SK-N-SH (cell line): ENCODE measurements around the gene RALY. TPM values are rescaled to one million over a fixed set of nuclear protein-coding genes. Genes with fewer than 3 reads are reported as not detected.

Experiments used
- CTCF ChIA-PET: fragments of 300-600, 350-600 bp; formaldehyde crosslinking; extraction: SDS; loops from one replicate; lab custom pipeline; 2021; lab: Yijun Ruan, JAX
- POLR2A ChIA-PET: fragments of 350-600 bp; sonication (Branson Sonifier 250); formaldehyde crosslinking; extraction: SDS; loops from one replicate; lab custom pipeline; 2020; ENCODE audit warnings: antibody characterized with exemption, inconsistent platforms; lab: Yijun Ruan, JAX
- DNase-seq: peaks from one replicate; pipeline ENCODE4 v3.0.0; 2012
- H2AFZ ChIP-seq: fragments of 200-600 bp; sonication (generic); 2 replicates; pipeline ENCODE4 v1.8.1; 2016; ENCODE audit warnings: antibody characterized with exemption, mild to moderate bottlenecking, low read depth
- H3F3A ChIP-seq: fragments of 200-600 bp; sonication (generic); replicated peaks from 2 replicates; pipeline ENCODE3; 2016; ENCODE audit warnings: antibody characterized with exemption, mild to moderate bottlenecking; ENCODE audit not compliant: insufficient read depth
- H3K27ac ChIP-seq, 2 experiments: fragments of 200-500 bp in 1 of 2; fragments of 200-600 bp in 1 of 2; sonication (Bioruptor generic) in 1 of 2; sonication (generic), shearing (Covaris generic) in 1 of 2; 2 replicates each; pipeline versions ENCODE4 v1.5.1 to v1.6.1; 2014 to 2016; ENCODE audit warnings: low read depth in 2 of 2, inconsistent platforms in 1 of 2, low read length in 1 of 2, mild to moderate bottlenecking in 1 of 2, mixed read lengths in 1 of 2
- H3K27me3 ChIP-seq: fragments of 200-600 bp; sonication (generic), shearing (Covaris generic); 2 replicates; pipeline ENCODE4 v1.6.1; 2016; ENCODE audit warnings: mixed run types; ENCODE audit not compliant: insufficient read depth
- H3K36me3 ChIP-seq, 2 experiments: fragments of 200-500 bp in 1 of 2; fragments of 200-600 bp in 1 of 2; sonication (Bioruptor generic) in 1 of 2; sonication (generic) in 1 of 2; replicated peaks in 1 of 2; 2 replicates each; pipeline versions ENCODE3 to v1.5.1; 2014 to 2016; ENCODE audit warnings: low read length in 1 of 2, mild to moderate bottlenecking in 1 of 2; ENCODE audit not compliant: insufficient read depth in 2 of 2, control insufficient read depth in 1 of 2
- H3K4me1 ChIP-seq, 2 experiments: fragments of 200-500 bp in 1 of 2; fragments of 200-600 bp in 1 of 2; sonication (Bioruptor generic) in 1 of 2; sonication (generic), shearing (Covaris generic) in 1 of 2; 2 replicates each; pipeline versions ENCODE4 v1.5.1 to v1.6.1; 2014 to 2016; ENCODE audit warnings: low read depth in 1 of 2, low read length in 1 of 2, mixed run types in 1 of 2; ENCODE audit not compliant: insufficient read depth in 2 of 2, control insufficient read depth in 1 of 2
- H3K4me2 ChIP-seq: fragments of 200-600 bp; sonication (generic), shearing (Covaris generic); 2 replicates; pipeline ENCODE4 v1.6.1; 2017; ENCODE audit warnings: mixed run types
- H3K4me3 ChIP-seq, 2 experiments: fragments of 200-500 bp in 1 of 2; fragments of 200-600 bp in 1 of 2; sonication (Bioruptor generic) in 1 of 2; sonication (generic), shearing (Covaris generic) in 1 of 2; 2 replicates each; pipeline versions ENCODE4 v1.5.1 to v1.8.1; 2014 to 2016; ENCODE audit warnings: low read depth in 2 of 2, inconsistent platforms in 1 of 2, low read length in 1 of 2, mild to moderate bottlenecking in 1 of 2, mixed read lengths in 1 of 2, moderate library complexity in 1 of 2
- H3K79me2 ChIP-seq: fragments of 200-600 bp; sonication (generic); 2 replicates; pipeline ENCODE4 v1.8.1; 2017; ENCODE audit warnings: mild to moderate bottlenecking; ENCODE audit not compliant: insufficient read depth
- H3K9ac ChIP-seq: fragments of 200-600 bp; sonication (generic); 2 replicates; pipeline ENCODE4 v1.6.1; 2017; ENCODE audit warnings: mixed run types
- H3K9me2 ChIP-seq: fragments of 200-600 bp; sonication (generic); 2 replicates; pipeline ENCODE4 v1.6.1; 2017; ENCODE audit warnings: mixed run types
- H3K9me3 ChIP-seq: fragments of 200-600 bp; sonication (generic); 2 replicates; pipeline ENCODE4 v1.6.1; 2017; ENCODE audit warnings: mixed run types, mild to moderate bottlenecking, moderate library complexity
- H4K20me1 ChIP-seq: fragments of 200-600 bp; sonication (generic); 2 replicates; pipeline ENCODE4 v1.6.1; 2017; ENCODE audit warnings: mild to moderate bottlenecking, mixed run types; ENCODE audit not compliant: insufficient read depth
- CTCF ChIP-seq: fragments of 200-600 bp; sonication (generic); IDR thresholded peaks from 2 replicates; pipeline ENCODE4 v1.6.1; 2017; ENCODE audit warnings: antibody characterized with exemption, mild to moderate bottlenecking, moderate library complexity
- EP300 ChIP-seq, 2 experiments: IDR thresholded peaks; 2 replicates each; pipeline versions ENCODE4 v1.4.0 to v1.6.1; 2012; ENCODE audit warnings: borderline replicate concordance in 1 of 2, low read depth in 1 of 2, low read length in 1 of 2
- EZH2phosphoT487 ChIP-seq: fragments of 200-600 bp; sonication (generic); IDR thresholded peaks from 2 replicates; pipeline ENCODE4 v1.6.1; 2017; ENCODE audit warnings: low read depth, mixed run types, mild to moderate bottlenecking, antibody characterized with exemption, moderate library complexity, borderline replicate concordance
- FOSL2 ChIP-seq: IDR thresholded peaks from 2 replicates; pipeline ENCODE4 v1.4.0; 2012; ENCODE audit warnings: low read depth, mild to moderate bottlenecking, moderate library complexity, borderline replicate concordance
- FOXJ3 ChIP-seq: sonication (generic); formaldehyde crosslinking; IDR thresholded peaks from 2 replicates; pipeline ENCODE4 v1.5.1; 2020; ENCODE audit warnings: mild to moderate bottlenecking, missing genetic modification reagents
- GATA2 ChIP-seq: sonication (generic); formaldehyde crosslinking; IDR thresholded peaks from 2 replicates; pipeline ENCODE4 v1.5.0; 2020; ENCODE audit warnings: mild to moderate bottlenecking, missing genetic modification reagents
- JUND ChIP-seq: IDR thresholded peaks from 2 replicates; pipeline ENCODE4 v1.4.0; 2012
- NFIC ChIP-seq: IDR thresholded peaks from 2 replicates; pipeline ENCODE4 v1.4.0; 2012; ENCODE audit warnings: borderline replicate concordance
- POLR2AphosphoS5 ChIP-seq: IDR thresholded peaks from 2 replicates; pipeline ENCODE4 v1.6.1; 2012; ENCODE audit warnings: low read depth, low read length
- RAD21 ChIP-seq: IDR thresholded peaks from 2 replicates; pipeline ENCODE4 v1.6.1; 2012; ENCODE audit warnings: mild to moderate bottlenecking, low read length
- RCOR1 ChIP-seq: fragments of 150-350 bp; IDR thresholded peaks from 2 replicates; pipeline ENCODE4 v1.6.1; 2017; ENCODE audit warnings: antibody characterized with exemption, low read length
- SIN3A ChIP-seq: IDR thresholded peaks from 2 replicates; pipeline ENCODE4 v1.6.1; 2012; ENCODE audit warnings: low read depth, mild to moderate bottlenecking, low read length, moderate library complexity, borderline replicate concordance
- SMC3 ChIP-seq: IDR thresholded peaks from 2 replicates; pipeline ENCODE4 v1.6.1; 2012; ENCODE audit warnings: low read depth, low read length, improper control_type of control experiment
- TAF1 ChIP-seq: IDR thresholded peaks from 2 replicates; pipeline ENCODE4 v1.6.1; 2012; ENCODE audit warnings: low read depth, mild to moderate bottlenecking, low read length, moderate library complexity, borderline replicate concordance
- WGBS: methylation state at CpG from one replicate; pipeline ENCODE4 v1.1.6; 2017; ENCODE audit warnings: low lambda C conversion rate; 5-methylcytosine and 5-hydroxymethylcytosine counted together
- polyA plus RNA-seq, 3 experiments: library from polyadenylated mRNA; depleted of rRNA; stranded (reverse); fragments of >200 nt; gene quantifications; 2 replicates each; pipeline ENCODE4 v1.2.3, GENCODE V29; 2012
- TF ChIP-seq, protein P1 (sequence below): fragments of 150-350 bp; IDR thresholded peaks from 2 replicates; pipeline ENCODE4 v1.6.1; 2017; ENCODE audit warnings: antibody characterized with exemption, low read length, low read depth, borderline replicate concordance
- TF ChIP-seq, protein P2 (sequence below): fragments of 150-350 bp; IDR thresholded peaks from 2 replicates; pipeline ENCODE4 v1.6.1; 2016; ENCODE audit warnings: mild to moderate bottlenecking, low read depth, low read length

The RALY gene
- polyA plus RNA-seq, 1 of the 3 experiments (the other 2 are of a cell fraction) = 130 TPM

- peaks cover 17 to 38% of the 10 kb centered on the region in 2 experiments for H3K4me1 ChIP-seq
- H3K9me3 ChIP-seq = no peaks in the 10 kb centered on the region
- H4K20me1 ChIP-seq = peaks cover 98% of the 10 kb centered on the region
- H2AFZ ChIP-seq = no peak overlapping the region
- 87% methylated on average over 1 of the region's 1 CpG for WGBS
- H3K27ac ChIP-seq = peak overlapping the region in 1 of 2 experiments; percentile 55; a peak in 2 of 4 replicates
- 0 out of 2 replicates have a peak, but pooled peaks have one; percentile 4 for TF ChIP-seq RAD21
- peak in 1 of 2 experiments; percentile 62; a peak in 1 of 4 replicates for TF ChIP-seq EP300 (IDR thresholded peaks at IDR 0.05; ENCODE audit: borderline replicate concordance in 1 of 2, low read depth in 1 of 2, low read length in 1 of 2)
- no peak for TF ChIP-seq SMC3
- no peak for TF ChIP-seq POLR2AphosphoS5
- 0 out of 2 replicates have a peak, but pooled peaks have one; percentile 32 for TF ChIP-seq RCOR1
- no peak for TF ChIP-seq SIN3A
- TF ChIP-seq FOSL2 = no peak
- TF ChIP-seq CTCF = no peak
- TF ChIP-seq, protein P1, sequence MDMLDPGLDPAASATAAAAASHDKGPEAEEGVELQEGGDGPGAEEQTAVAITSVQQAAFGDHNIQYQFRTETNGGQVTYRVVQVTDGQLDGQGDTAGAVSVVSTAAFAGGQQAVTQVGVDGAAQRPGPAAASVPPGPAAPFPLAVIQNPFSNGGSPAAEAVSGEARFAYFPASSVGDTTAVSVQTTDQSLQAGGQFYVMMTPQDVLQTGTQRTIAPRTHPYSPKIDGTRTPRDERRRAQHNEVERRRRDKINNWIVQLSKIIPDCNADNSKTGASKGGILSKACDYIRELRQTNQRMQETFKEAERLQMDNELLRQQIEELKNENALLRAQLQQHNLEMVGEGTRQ = no peak
- no peak for TF ChIP-seq FOXJ3 (CRISPR knock-in tag)
- peak; percentile 54 for TF ChIP-seq GATA2 (CRISPR knock-in tag)
- TF ChIP-seq JUND = no peak
- TF ChIP-seq NFIC = no peak
- H3K79me2 ChIP-seq = peaks cover 100% of the 10 kb centered on the region
- H3K36me3 ChIP-seq = no peaks in the 10 kb centered on the region
- CTCF ChIA-PET = interaction anchor here (1.1 to 1.9 kb wide), 3 partner anchors 11 to 59 kb away, joined by 3 to 8 read pairs (median 4); no protein-coding TSS in a partner anchor
- H3K4me2 ChIP-seq = no peak overlapping the region
- POLR2A ChIA-PET = interaction anchor here (0.9 to 1.0 kb wide), 2 partner anchors 10 to 145 kb away, joined by 3 to 5 read pairs; no protein-coding TSS in a partner anchor
- peaks cover 11% of the 10 kb centered on the region for H3F3A ChIP-seq
- no peaks in the 10 kb centered on the region for H3K27me3 ChIP-seq
- H3K9ac ChIP-seq = no peak overlapping the region
- DNase-seq = peak; percentile 40
- H3K9me2 ChIP-seq = no peaks in the 10 kb centered on the region
- no peak overlapping the region for H3K4me3 ChIP-seq
Measured at GRCh38 chr20:34011275-34011674, 17.6 kb downstream of the RALY start.

GRCh38 chr20:34012330-34012729, 18.6 kb downstream of the RALY start:
- no peaks in the 10 kb centered on the region for H3K27me3 ChIP-seq
- TF ChIP-seq TAF1 (no peak), EZH2phosphoT487 (no peak), SMC3 (no peak)
- TF ChIP-seq, protein P2, sequence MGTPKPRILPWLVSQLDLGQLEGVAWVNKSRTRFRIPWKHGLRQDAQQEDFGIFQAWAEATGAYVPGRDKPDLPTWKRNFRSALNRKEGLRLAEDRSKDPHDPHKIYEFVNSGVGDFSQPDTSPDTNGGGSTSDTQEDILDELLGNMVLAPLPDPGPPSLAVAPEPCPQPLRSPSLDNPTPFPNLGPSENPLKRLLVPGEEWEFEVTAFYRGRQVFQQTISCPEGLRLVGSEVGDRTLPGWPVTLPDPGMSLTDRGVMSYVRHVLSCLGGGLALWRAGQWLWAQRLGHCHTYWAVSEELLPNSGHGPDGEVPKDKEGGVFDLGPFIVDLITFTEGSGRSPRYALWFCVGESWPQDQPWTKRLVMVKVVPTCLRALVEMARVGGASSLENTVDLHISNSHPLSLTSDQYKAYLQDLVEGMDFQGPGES = no peak
- H3K27ac ChIP-seq = peak overlapping the region in 1 of 2 experiments; percentile 55; a peak in 2 of 4 replicates
- H3K9ac ChIP-seq = no peak overlapping the region
- H3K36me3 ChIP-seq = no peaks in the 10 kb centered on the region
- no peak for DNase-seq
- H4K20me1 ChIP-seq = peaks cover 98% of the 10 kb centered on the region
- 97% methylated on average over 5 of the region's 5 CpGs for WGBS
- no peak overlapping the region for H2AFZ ChIP-seq
- no peaks in the 10 kb centered on the region for H3K9me2 ChIP-seq
- ChIA-PET CTCF (interaction anchor here (0.9 to 1.9 kb wide), 3 partner anchors 10 to 27 kb away, joined by 3 to 8 read pairs (median 4); no protein-coding TSS in a partner anchor), POLR2A (no interaction called here)
- H3K9me3 ChIP-seq = no peaks in the 10 kb centered on the region
- H3F3A ChIP-seq = peaks cover 21% of the 10 kb centered on the region
- H3K4me3 ChIP-seq = no peak overlapping the region
- peaks cover 26 to 45% of the 10 kb centered on the region in 2 experiments for H3K4me1 ChIP-seq
- no peak overlapping the region for H3K4me2 ChIP-seq
- peaks cover 100% of the 10 kb centered on the region for H3K79me2 ChIP-seq
